ENCODE measurements around the gene DQX1.

Gene DQX1

GRCh38 chr2:74472086-74472944 is 53.7 kb downstream of the DQX1 start, which contains the start of gene MRPL53 (continued):
- TF ChIP-seq ZBTB11 (tag by site-specific recombination; conservative IDR thresholded peaks at IDR 0.05; ENCODE audit: low read depth) = peak; percentile 97
- peak; percentile 83 for TF ChIP-seq HOXD13 (CRISPR knock-in tag; IDR thresholded peaks at IDR 0.05; ENCODE audit: borderline replicate concordance)
- no peak for TF ChIP-seq ZBTB6 (tag by site-specific recombination; IDR thresholded peaks at IDR 0.05)
- TF ChIP-seq ZBTB21 (tag by site-specific recombination; IDR thresholded peaks at IDR 0.05) = peak; percentile 58; the same call in 1 of the 2 replicates
- TF ChIP-seq ZNF2 (tag by site-specific recombination; IDR thresholded peaks at IDR 0.05) = peak; percentile 91
- TF ChIP-seq KLF9 (tag by site-specific recombination; IDR thresholded peaks at IDR 0.05; ENCODE audit: low read depth) = peak; percentile 13; the same call in 1 of the 2 replicates
- peak; percentile 85 for TF ChIP-seq ZNF629 (tag by site-specific recombination; IDR thresholded peaks at IDR 0.05)
- TF ChIP-seq ZNF114 (tag by site-specific recombination; IDR thresholded peaks at IDR 0.05) = no peak
- TF ChIP-seq ZNF747 (tag by site-specific recombination; IDR thresholded peaks at IDR 0.05) = no peak
- no peak for TF ChIP-seq ZNF514 (tag by site-specific recombination; IDR thresholded peaks at IDR 0.05)
- no peak for TF ChIP-seq ZNF560 (tag by site-specific recombination; IDR thresholded peaks at IDR 0.05; ENCODE audit: borderline replicate concordance)
- TF ChIP-seq ZIC2 (tag by site-specific recombination; IDR thresholded peaks at IDR 0.05) = no peak
- TF ChIP-seq ZBTB1 (tag by site-specific recombination; IDR thresholded peaks at IDR 0.05) = no peak
- 0 out of 2 replicates have a peak, but pooled peaks have one; percentile 8 for TF ChIP-seq GLIS1 (tag by site-specific recombination; IDR thresholded peaks at IDR 0.05)
- peak; percentile 38; the same call in 1 of the 2 replicates for TF ChIP-seq ZNF610 (tag by site-specific recombination; IDR thresholded peaks at IDR 0.05; ENCODE audit: borderline replicate concordance)

- Histone ChIP-seq H3K36me3 (ENCODE audit: control insufficient read depth in 2 of 2, insufficient read depth in 1 of 2, low read length in 2 of 2) (peaks cover 14 to 23% of the 10 kb centered on the region in 2 experiments; a peak in 2 of 3 replicates), H3K4me1 (ENCODE audit: control insufficient read depth, insufficient read depth, low read length) (0 out of 2 replicates have a peak, but pooled peaks cover 2% of the 10 kb centered on the region), H3K9me3 (ENCODE audit: control insufficient read depth, insufficient read depth, low read depth, low read length) (no peaks in the 10 kb centered on the region), H3K27ac (ENCODE audit: extremely low read depth, low read depth, low read length) (peak overlapping the region; percentile 87), H3K4me3 (ENCODE audit: low read depth, low read length) (peak overlapping the region; percentile 55)
- POLR2A ChIA-PET = interaction anchor here (0.6 to 4.0 kb wide), 8 partner anchors 10 to 293 kb away, joined by 3 to 44 read pairs (median 4); partner anchors contain the start of genes AUP1, CCDC142, HTRA2 and TTC31
- CTCF ChIA-PET = no interaction called here
- peak; percentile 92 for TF ChIP-seq ZNF362 (tag by site-specific recombination; IDR thresholded peaks at IDR 0.05)
- TF ChIP-seq ZBTB20 (tag by site-specific recombination; IDR thresholded peaks at IDR 0.05) = no peak
Observed at GRCh38 chr2:74471332-74472065, 54.5 kb downstream of the DQX1 start.
